GM18870 (cell line): ENCODE data around the gene DDR2.

Experiments used
- ATAC-seq: cut with Tn5 transposase; IDR thresholded peaks from one replicate; pipeline ENCODE4 v1.9.1; 2021; ENCODE audit warnings: moderate library complexity; ENCODE audit not compliant: unreplicated experiment

Gene DDR2

GRCh38 chr1:162822391-162823200 is 190.3 kb downstream of the DDR2 start:
- no peak for ATAC-seq

- no peak for ATAC-seq
Measured at GRCh38 chr1:162823231-162823630, 191.0 kb downstream of the DDR2 start.

GRCh38 chr1:162823771-162824525 is 191.7 kb downstream of the DDR2 start:
- ATAC-seq: no peak

GRCh38 chr1:162829268-162829667 is 197.0 kb downstream of the DDR2 start:
- no peak for ATAC-seq

GRCh38 chr1:162832470-162832869 is 200.2 kb downstream of the DDR2 start:
- ATAC-seq: no peak

GRCh38 chr1:162835157-162835899 is 203.1 kb downstream of the DDR2 start:
- peak; percentile 87 for ATAC-seq
